Progenitor cell of endocrine pancreas (in vitro differentiated cells): Measurements from ENCODE around the gene NR6A1. TPM values are rescaled to one million over a fixed set of nuclear protein-coding genes. Genes with fewer than 3 reads are reported as not detected.

Source experiments
- DNase-seq: peaks from one replicate; pipeline ENCODE4 v3.0.0; 2021; ENCODE audit warnings: low spot score; ENCODE audit not compliant: unreplicated experiment
- H3K27ac Mint-ChIP-seq: 2 replicates; pipeline ENCODE4 v1.8.0; 2021; ENCODE audit warnings: mild to moderate bottlenecking, moderate library complexity, mixed read lengths
- H3K27me3 Mint-ChIP-seq: 2 replicates; pipeline ENCODE4 v1.8.0; 2021; ENCODE audit warnings: mixed read lengths
- H3K36me3 Mint-ChIP-seq: 2 replicates; pipeline ENCODE4 v1.8.0; 2022; ENCODE audit warnings: mixed read lengths; ENCODE audit not compliant: insufficient read depth
- H3K4me1 Mint-ChIP-seq: 2 replicates; pipeline ENCODE4 v1.8.0; 2021; ENCODE audit warnings: low read depth, mixed read lengths
- H3K4me3 Mint-ChIP-seq: 2 replicates; pipeline ENCODE4 v1.8.0; 2021; ENCODE audit warnings: low read depth, mild to moderate bottlenecking, moderate library complexity, mixed read lengths
- H3K9me3 Mint-ChIP-seq: 2 replicates; pipeline ENCODE4 v1.8.0; 2021; ENCODE audit warnings: low read depth, mixed read lengths
- CTCF ChIP-seq: fragments of 200-600 bp; sonication (generic); IDR thresholded peaks from one replicate; pipeline ENCODE4 v1.5.0; 2021; ENCODE audit warnings: antibody characterized with exemption, mild to moderate bottlenecking; ENCODE audit not compliant: unreplicated experiment
- long read RNA-seq: library from polyadenylated mRNA; unstranded; transcript quantifications from one replicate; pipeline ENCODE4 v2.0.0, GENCODE V29; 2020
- total RNA-seq: library from RNA; stranded (reverse); gene quantifications from 2 replicates; pipeline ENCODE4 v1.2.1, GENCODE V29; 2021

The NR6A1 gene
- 71.6 and 86.4 TPM in 2 replicates for total RNA-seq
- long read RNA-seq, partial matches to known transcripts = 7 of 30 reads
- long read RNA-seq, other reads (novel, unspliced or antisense) = 23 of 30 reads

GRCh38 chr9:124771021-124771866 lies at the start of gene NR6A1:
NR6A1 (minus strand) TSS chr9:124771311.
- H3K27ac Mint-ChIP-seq = peak within 1 kb of the TSS; percentile 100
- peak; percentile 95 for DNase-seq
- H3K36me3 Mint-ChIP-seq = no peaks in the 10 kb centered on the region
- peaks cover 7% of the 10 kb centered on the region for H3K27me3 Mint-ChIP-seq
- no peaks in the 10 kb centered on the region for H3K9me3 Mint-ChIP-seq
- peak; percentile 40 for TF ChIP-seq CTCF
- H3K4me3 Mint-ChIP-seq = peak within 1 kb of the TSS; percentile 89
- peaks cover 28% of the 10 kb centered on the region for H3K4me1 Mint-ChIP-seq

GRCh38 chr9:124818431-124819281 lies 47.5 kb upstream of the NR6A1 start:
- peak; percentile 18 for TF ChIP-seq CTCF
- H3K36me3 Mint-ChIP-seq = no peaks in the 10 kb centered on the region
- peak overlapping the region; percentile 35 for H3K27ac Mint-ChIP-seq
- H3K4me1 Mint-ChIP-seq = peaks cover 4% of the 10 kb centered on the region
- no peaks in the 10 kb centered on the region for H3K27me3 Mint-ChIP-seq
- H3K4me3 Mint-ChIP-seq = no peak overlapping the region
- no peaks in the 10 kb centered on the region for H3K9me3 Mint-ChIP-seq
- DNase-seq = no peak

GRCh38 chr9:124815601-124816000 lies 44.5 kb upstream of the NR6A1 start:
- Mint-ChIP-seq H3K4me3 (no peak overlapping the region), H3K36me3 (no peaks in the 10 kb centered on the region), H3K4me1 (peaks cover 14% of the 10 kb centered on the region), H3K9me3 (no peaks in the 10 kb centered on the region), H3K27ac (no peak overlapping the region), H3K27me3 (no peaks in the 10 kb centered on the region)
- DNase-seq = no peak
- TF ChIP-seq CTCF = no peak

GRCh38 chr9:124814164-124814535 lies 43.0 kb upstream of the NR6A1 start:
- DNase-seq = no peak
- Mint-ChIP-seq H3K9me3 (no peaks in the 10 kb centered on the region), H3K4me1 (peaks cover 14% of the 10 kb centered on the region), H3K4me3 (no peak overlapping the region), H3K27ac (no peak overlapping the region), H3K27me3 (no peaks in the 10 kb centered on the region), H3K36me3 (no peaks in the 10 kb centered on the region)
- no peak for TF ChIP-seq CTCF

GRCh38 chr9:124813501-124814163 lies 42.5 kb upstream of the NR6A1 start:
- H3K4me1 Mint-ChIP-seq = peaks cover 14% of the 10 kb centered on the region
- no peak overlapping the region for H3K4me3 Mint-ChIP-seq
- H3K27me3 Mint-ChIP-seq = no peaks in the 10 kb centered on the region

More at GRCh38 chr9:124813501-124814163, 42.5 kb upstream of the NR6A1 start:
- Mint-ChIP-seq H3K9me3 (no peaks in the 10 kb centered on the region), H3K27ac (no peak overlapping the region), H3K36me3 (no peaks in the 10 kb centered on the region)
- no peak for TF ChIP-seq CTCF
- no peak for DNase-seq
